K562 (cell line): ENCODE results near the gene LY6G5B. TPM values are rescaled to one million over a fixed set of nuclear protein-coding genes. Genes with fewer than 3 reads are reported as not detected.

ENCODE experiments used
- CHD7 ChIP-seq: fragments of 200-600 bp; sonication (generic); IDR thresholded peaks from one replicate; pipeline ENCODE4 v1.6.1; 2012; ENCODE audit warnings: mild to moderate bottlenecking, low read depth, low read length, inconsistent platforms
- EGR1 ChIP-seq: fragments of 450-650 bp; conservative IDR thresholded peaks from 2 replicates; pipeline ENCODE4 v1.6.1; 2017; ENCODE audit warnings: mild to moderate bottlenecking
- KDM5B ChIP-seq: fragments of 200-600 bp; sonication (generic); IDR thresholded peaks from 2 replicates; pipeline ENCODE4 v1.6.1; 2012; ENCODE audit warnings: low read depth, mild to moderate bottlenecking, moderate library complexity, low read length, control low read depth, inconsistent platforms; ENCODE audit not compliant: insufficient replicate concordance
- ZNF644 ChIP-seq: fragments of 200-800 bp; sonication (Bioruptor generic); IDR thresholded peaks from 2 replicates; pipeline ENCODE4 v1.6.1; 2016; ENCODE audit warnings: low read depth, missing genetic modification characterization, missing compliant biosample characterization
- polyA plus RNA-seq, 8 experiments: library from polyadenylated mRNA; depleted of rRNA in 4 of 8; stranded (reverse) in 5 of 8; unstranded in 3 of 8; fragments of >200 nt; fragmentation: Nextera tagmentation in 2 of 8; fragmentation: Illumina TruSeq in 1 of 8; extraction: Ambion mirVana in 2 of 8; extraction: Trizol in 1 of 8; gene quantifications; 2 replicates each; pipeline versions ENCODE4 v1.2.1 to v1.2.3, GENCODE V29; 2011 to 2014; ENCODE audit warnings: inconsistent platforms in 1 of 8, missing spikeins in 1 of 8
- total RNA-seq, 7 experiments: library from RNA; depleted of rRNA in 6 of 7; stranded (reverse); fragments of >200 nt in 6 of 7; fragmentation: Illumina TruSeq in 2 of 7; extraction: Trizol in 2 of 7; gene quantifications; 2 replicates each; pipeline versions ENCODE4 v1.2.1 to v1.2.3, GENCODE V29; 2011 to 2021; ENCODE audit warnings: low replicate concordance in 1 of 7
- TF ChIP-seq, protein P1 (sequence below): sonication (generic); formaldehyde crosslinking; IDR thresholded peaks from 2 replicates; pipeline ENCODE4 v1.8.1; 2023; ENCODE audit warnings: mild to moderate bottlenecking, missing genetic modification reagents

LY6G5B gene
- total and polyA plus RNA-seq, 9 of the 15 experiments (the other 6 are each of a cell fraction or from before 2014, with no cell fraction given) = 6.0 to 27.0 (median 7.5) TPM

DNA sequence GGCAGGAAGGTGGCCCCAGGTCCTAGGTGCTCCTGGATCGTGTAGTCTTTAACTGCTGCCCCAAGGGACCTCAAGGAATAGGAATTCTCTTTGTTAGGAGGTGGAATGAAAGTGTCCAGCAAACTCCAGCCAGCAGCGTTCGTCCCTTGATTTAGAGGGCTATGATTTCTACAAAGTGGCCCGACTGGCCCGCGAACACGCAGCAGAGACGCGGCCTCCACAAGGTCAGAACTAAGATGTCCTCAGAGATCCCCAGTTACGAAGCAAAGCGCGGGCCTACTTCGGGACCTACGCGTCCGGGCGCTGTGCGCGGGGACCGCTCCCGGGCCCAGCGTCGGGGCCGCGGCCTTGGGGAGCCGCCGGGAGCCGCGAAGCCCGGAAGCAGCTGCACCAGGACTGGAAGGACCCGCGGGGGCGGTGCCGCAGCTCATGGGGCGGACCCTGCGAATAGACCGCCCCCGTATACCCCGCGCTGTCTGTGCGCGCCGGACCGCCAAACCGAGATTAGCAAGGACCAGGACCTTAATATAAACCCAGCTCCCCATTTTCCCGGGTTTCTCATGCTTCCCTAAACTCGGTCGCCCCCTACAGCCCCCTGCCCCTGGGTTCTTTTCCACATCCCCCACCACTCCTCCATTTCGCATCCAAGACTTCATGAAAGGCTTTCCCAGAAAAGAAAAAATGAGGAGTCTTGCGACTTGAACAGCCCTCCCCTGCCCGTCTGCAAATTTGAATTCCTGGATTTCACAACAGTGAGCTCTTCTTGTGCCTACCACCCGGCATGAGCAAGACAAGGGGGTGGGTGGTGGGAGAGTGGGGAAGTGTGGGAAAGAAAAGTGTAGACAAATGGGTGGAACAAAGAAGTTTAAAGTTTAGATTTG is 9.2 kb upstream of the LY6G5B start, which contains the start of gene C6orf47 (continued):
- TF ChIP-seq, protein P1, sequence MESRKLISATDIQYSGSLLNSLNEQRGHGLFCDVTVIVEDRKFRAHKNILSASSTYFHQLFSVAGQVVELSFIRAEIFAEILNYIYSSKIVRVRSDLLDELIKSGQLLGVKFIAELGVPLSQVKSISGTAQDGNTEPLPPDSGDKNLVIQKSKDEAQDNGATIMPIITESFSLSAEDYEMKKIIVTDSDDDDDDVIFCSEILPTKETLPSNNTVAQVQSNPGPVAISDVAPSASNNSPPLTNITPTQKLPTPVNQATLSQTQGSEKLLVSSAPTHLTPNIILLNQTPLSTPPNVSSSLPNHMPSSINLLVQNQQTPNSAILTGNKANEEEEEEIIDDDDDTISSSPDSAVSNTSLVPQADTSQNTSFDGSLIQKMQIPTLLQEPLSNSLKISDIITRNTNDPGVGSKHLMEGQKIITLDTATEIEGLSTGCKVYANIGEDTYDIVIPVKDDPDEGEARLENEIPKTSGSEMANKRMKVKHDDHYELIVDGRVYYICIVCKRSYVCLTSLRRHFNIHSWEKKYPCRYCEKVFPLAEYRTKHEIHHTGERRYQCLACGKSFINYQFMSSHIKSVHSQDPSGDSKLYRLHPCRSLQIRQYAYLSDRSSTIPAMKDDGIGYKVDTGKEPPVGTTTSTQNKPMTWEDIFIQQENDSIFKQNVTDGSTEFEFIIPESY (CRISPR knock-in tag) = 0 out of 2 replicates have a peak, but pooled peaks have one; percentile 35
- TF ChIP-seq ZNF644 = no peak
- peak; percentile 99 for TF ChIP-seq KDM5B
- TF ChIP-seq EGR1 = no peak
- TF ChIP-seq CHD7 = no peak
